SK-N-DZ (cell line): ENCODE measurements around the gene CDON.
"Not testable (repeated sequence)": the region's sequence is repeated elsewhere in the genome, so short reads cannot be mapped to it uniquely, and the experiment has no call there.

Source experiments
- DNase-seq: peaks from one replicate; pipeline ENCODE4 v3.0.0-alpha.2; 2015; ENCODE audit warnings: low spot score

CDON gene

GRCh38 chr11:126046570-126047195 is 16.0 kb downstream of the CDON start:
- DNase-seq = no peak

GRCh38 chr11:126039485-126040271 is 23.0 kb downstream of the CDON start:
- DNase-seq = no peak

GRCh38 chr11:126035718-126036117 is 26.9 kb downstream of the CDON start:
- DNase-seq = no peak

GRCh38 chr11:126034933-126035425 is 27.7 kb downstream of the CDON start:
- no peak for DNase-seq

GRCh38 chr11:126034039-126034932 is 28.4 kb downstream of the CDON start:
- DNase-seq = no peak

- DNase-seq = no peak
These were observed 30.3 kb downstream of the CDON start for GRCh38 chr11:126032375-126032774.

GRCh38 chr11:126029805-126030204 is 32.9 kb downstream of the CDON start:
- no peak for DNase-seq

- no peak for DNase-seq
These were observed 33.4 kb downstream of the CDON start for GRCh38 chr11:126029237-126029636.

GRCh38 chr11:126028534-126028933 is 34.1 kb downstream of the CDON start:
- DNase-seq = not testable (repeated sequence)

GRCh38 chr11:126026579-126026978 is 36.1 kb downstream of the CDON start:
- DNase-seq = no peak

GRCh38 chr11:126025822-126026221 is 36.8 kb downstream of the CDON start:
- no peak for DNase-seq

- DNase-seq = no peak
These were observed 38.5 kb downstream of the CDON start for GRCh38 chr11:126024123-126024522.

- DNase-seq = no peak
These were observed 49.8 kb downstream of the CDON start for GRCh38 chr11:126012852-126013251.

GRCh38 chr11:126011754-126012153 is 50.9 kb downstream of the CDON start:
- DNase-seq = no peak

GRCh38 chr11:126011265-126011664 is 51.4 kb downstream of the CDON start:
- DNase-seq = no peak

GRCh38 chr11:126008956-126009355 is 53.7 kb downstream of the CDON start:
- DNase-seq = no peak

GRCh38 chr11:126007238-126007637 is 55.4 kb downstream of the CDON start:
- DNase-seq = no peak

GRCh38 chr11:126006068-126006467 is 56.6 kb downstream of the CDON start:
- DNase-seq = no peak

- no peak for DNase-seq
These were observed 60.5 kb downstream of the CDON start for GRCh38 chr11:126002181-126002580.

- no peak for DNase-seq
These were observed 63.3 kb downstream of the CDON start for GRCh38 chr11:125999234-125999880.

- DNase-seq = no peak
These were observed 64.4 kb downstream of the CDON start for GRCh38 chr11:125998267-125998666.

GRCh38 chr11:125995313-125995712 is 67.4 kb downstream of the CDON start:
- no peak for DNase-seq
